A549 (cell line): ENCODE data around the gene SUPT4H1. TPM values are rescaled to one million over a fixed set of nuclear protein-coding genes. Genes with fewer than 3 reads are reported as not detected.

Source experiments
- ATAC-seq, 2 experiments: fragments of 200-7000 bp in 1 of 2; fragments of >200 bp in 1 of 2; cut with Nextera tagmentation in 1 of 2; cut with Tn5 transposase in 1 of 2; 3 replicates each; pipeline versions ENCODE4 v1.8.0 to v1.9.1; 2018 to 2020; ENCODE audit warnings: mild to moderate bottlenecking in 1 of 2, moderate library complexity in 1 of 2
- CTCF ChIA-PET: fragments of 300-600 bp; sonication (Branson Sonifier 250); formaldehyde crosslinking; extraction: SDS; loops from one replicate; lab custom pipeline; 2021; ENCODE audit warnings: antibody characterized with exemption, inconsistent platforms; lab: Yijun Ruan, JAX
- POLR2A ChIA-PET: fragments of 350-600 bp; formaldehyde crosslinking; extraction: SDS; loops from one replicate; lab custom pipeline; 2021; ENCODE audit warnings: antibody characterized with exemption, inconsistent platforms; lab: Yijun Ruan, JAX
- DNase-seq, 2 experiments: peaks; one replicate each; pipeline versions ENCODE4 v3.0.0 to v3.0.0-alpha.2; 2011 to 2016; ENCODE audit warnings: low read depth in 1 of 2, low spot score in 1 of 2
- FAIRE-seq: peaks from 2 replicates; lab custom pipeline; 2011; peaks lifted over from hg19 to GRCh38; lab: Jason Lieb, UNC
- H3K27ac ChIP-seq, 2 experiments: fragments of >200 bp; sonication (Bioruptor Twin); formaldehyde crosslinking; 3 replicates each; pipeline ENCODE4 v1.5.1; 2016 to 2017
- H3K4me1 ChIP-seq: fragments of >200 bp; sonication (Bioruptor Twin); formaldehyde crosslinking; 3 replicates; pipeline ENCODE4 v1.6.1; 2016
- H3K4me2 ChIP-seq: fragments of >200 bp; sonication (Bioruptor Twin); formaldehyde crosslinking; 3 replicates; pipeline ENCODE4 v1.6.1; 2016
- H3K4me3 ChIP-seq: fragments of >200 bp; sonication (Bioruptor Twin); formaldehyde crosslinking; 3 replicates; pipeline ENCODE4 v1.5.1; 2016
- H3K9me3 ChIP-seq: fragments of >200 bp; sonication (Bioruptor Twin); formaldehyde crosslinking; 3 replicates; pipeline ENCODE4 v1.6.1; 2016
- CBX8 ChIP-seq: fragments of 200-600 bp; sonication (generic); IDR thresholded peaks from 2 replicates; pipeline ENCODE4 v1.6.1; 2016
- CEBPB ChIP-seq, 2 experiments: fragments of >200 bp in 1 of 2; sonication (Bioruptor Twin) in 1 of 2; formaldehyde crosslinking in 1 of 2; IDR thresholded peaks; 2 replicates each; pipeline ENCODE4 v1.6.1; 2012 to 2016
- CHD4 ChIP-seq: fragments of 200-600 bp; sonication (generic); IDR thresholded peaks from 2 replicates; pipeline ENCODE4 v1.6.1; 2016; ENCODE audit warnings: antibody characterized with exemption, mild to moderate bottlenecking, borderline replicate concordance
- EHF ChIP-seq: fragments of 250-450 bp; sonication (Bioruptor Pico); IDR thresholded peaks from 2 replicates; pipeline ENCODE4 v1.5.0; 2020; ENCODE audit warnings: mild to moderate bottlenecking
- FOSB ChIP-seq: fragments of 250-450 bp; sonication (Bioruptor Pico); IDR thresholded peaks from 2 replicates; pipeline ENCODE4 v1.5.0; 2020; ENCODE audit warnings: mild to moderate bottlenecking, moderate library complexity
- FOSL2 ChIP-seq, 2 experiments: fragments of 450-650 bp in 1 of 2; fragments of >200 bp in 1 of 2; sonication (Bioruptor Twin) in 1 of 2; formaldehyde crosslinking; IDR thresholded peaks; 2 replicates each; pipeline versions ENCODE4 v1.5.0 to v1.6.1; 2016 to 2020; ENCODE audit warnings: mild to moderate bottlenecking in 1 of 2, moderate library complexity in 1 of 2
- FOXS1 ChIP-seq: fragments of 250-450 bp; sonication (Bioruptor Pico); IDR thresholded peaks from 2 replicates; pipeline ENCODE4 v1.5.0; 2020; ENCODE audit warnings: mild to moderate bottlenecking, moderate library complexity
- GATA3 ChIP-seq: IDR thresholded peaks from 2 replicates; pipeline ENCODE4 v1.6.1; 2012; ENCODE audit warnings: borderline replicate concordance
- JUN ChIP-seq, 2 experiments: fragments of >200 bp; sonication (Bioruptor Twin); formaldehyde crosslinking; IDR thresholded peaks; 2 replicates in 1 of 2; 3 replicates in 1 of 2; pipeline ENCODE4 v1.6.1; 2016 to 2017
- KDM1A ChIP-seq: fragments of 200-600 bp; sonication (generic); IDR thresholded peaks from 2 replicates; pipeline ENCODE4 v1.6.1; 2016; ENCODE audit warnings: low read depth, mild to moderate bottlenecking
- MAZ ChIP-seq: fragments of 150-350 bp; IDR thresholded peaks from 2 replicates; pipeline ENCODE4 v1.6.1; 2014; ENCODE audit warnings: antibody characterized with exemption, low read depth, low read length, borderline replicate concordance
- MYC ChIP-seq: IDR thresholded peaks from 2 replicates; pipeline ENCODE4 v1.6.1; 2012; ENCODE audit warnings: mild to moderate bottlenecking, inconsistent platforms, low read length, improper control_type of control experiment, borderline replicate concordance
- PHF8 ChIP-seq: fragments of 200-600 bp; sonication (generic); IDR thresholded peaks from 2 replicates; pipeline ENCODE4 v1.6.1; 2016; ENCODE audit warnings: low read depth, mild to moderate bottlenecking, antibody characterized with exemption, moderate library complexity, borderline replicate concordance
- RCOR1 ChIP-seq: fragments of 150-350 bp; IDR thresholded peaks from 2 replicates; pipeline ENCODE4 v1.6.1; 2014; ENCODE audit warnings: antibody characterized with exemption, low read length, low read depth
- RNF2 ChIP-seq: fragments of 200-600 bp; sonication (generic); IDR thresholded peaks from 2 replicates; pipeline ENCODE4 v1.6.1; 2016; ENCODE audit warnings: low read depth, mild to moderate bottlenecking, antibody characterized with exemption, moderate library complexity, borderline replicate concordance
- ZNF302 ChIP-seq: fragments of 250-450 bp; sonication (Bioruptor Pico); IDR thresholded peaks from 2 replicates; pipeline ENCODE4 v1.9.0; 2021; ENCODE audit warnings: inconsistent platforms, mild to moderate bottlenecking, moderate library complexity
- ZSCAN20 ChIP-seq: fragments of 250-450 bp; sonication (Bioruptor Pico); IDR thresholded peaks from 2 replicates; pipeline ENCODE4 v1.8.0; 2022; ENCODE audit warnings: mild to moderate bottlenecking, moderate library complexity
- WGBS: methylation state at CpG from one replicate; pipeline ENCODE4 v1.1.6; 2017; ENCODE audit errors: missing lambda C conversion rate; 5-methylcytosine and 5-hydroxymethylcytosine counted together
- polyA plus RNA-seq, 4 experiments: library from polyadenylated mRNA; depleted of rRNA in 3 of 4; stranded (reverse); fragments of >200 nt; fragmentation: RNase III in 1 of 4; extraction: RNeasy Plus Mini Kit Qiagen cat#74134 plus additional on column Dnase treatment in 1 of 4; gene quantifications; 2 replicates in 3 of 4; 3 replicates in 1 of 4; pipeline ENCODE4 v1.2.3, GENCODE V29; 2011 to 2017
- TF ChIP-seq, protein P1 (sequence below): fragments of >200 bp; sonication (Bioruptor Twin); formaldehyde crosslinking; IDR thresholded peaks from 2 replicates; pipeline ENCODE4 v1.6.1; 2016
- TF ChIP-seq, protein P2 (sequence below): IDR thresholded peaks from 2 replicates; pipeline ENCODE4 v1.6.1; 2012
- TF ChIP-seq, protein P3 (sequence below): fragments of 450-650 bp; IDR thresholded peaks from 2 replicates; pipeline ENCODE4 v1.6.1; 2014; ENCODE audit warnings: antibody characterized with exemption
- TF ChIP-seq, protein P4 (sequence below): fragments of >200 bp; sonication (Bioruptor Twin); formaldehyde crosslinking; IDR thresholded peaks from 3 replicates; pipeline ENCODE4 v1.5.1; 2016
- TF ChIP-seq, protein P5 (sequence below): fragments of >200 bp; sonication (Bioruptor Twin); formaldehyde crosslinking; IDR thresholded peaks from 3 replicates; pipeline ENCODE4 v1.6.1; 2016

Gene SUPT4H1
- polyA plus RNA-seq, 2 of the 4 experiments (the other 2 are of a cell fraction) = 123 to 241 TPM

DNA sequence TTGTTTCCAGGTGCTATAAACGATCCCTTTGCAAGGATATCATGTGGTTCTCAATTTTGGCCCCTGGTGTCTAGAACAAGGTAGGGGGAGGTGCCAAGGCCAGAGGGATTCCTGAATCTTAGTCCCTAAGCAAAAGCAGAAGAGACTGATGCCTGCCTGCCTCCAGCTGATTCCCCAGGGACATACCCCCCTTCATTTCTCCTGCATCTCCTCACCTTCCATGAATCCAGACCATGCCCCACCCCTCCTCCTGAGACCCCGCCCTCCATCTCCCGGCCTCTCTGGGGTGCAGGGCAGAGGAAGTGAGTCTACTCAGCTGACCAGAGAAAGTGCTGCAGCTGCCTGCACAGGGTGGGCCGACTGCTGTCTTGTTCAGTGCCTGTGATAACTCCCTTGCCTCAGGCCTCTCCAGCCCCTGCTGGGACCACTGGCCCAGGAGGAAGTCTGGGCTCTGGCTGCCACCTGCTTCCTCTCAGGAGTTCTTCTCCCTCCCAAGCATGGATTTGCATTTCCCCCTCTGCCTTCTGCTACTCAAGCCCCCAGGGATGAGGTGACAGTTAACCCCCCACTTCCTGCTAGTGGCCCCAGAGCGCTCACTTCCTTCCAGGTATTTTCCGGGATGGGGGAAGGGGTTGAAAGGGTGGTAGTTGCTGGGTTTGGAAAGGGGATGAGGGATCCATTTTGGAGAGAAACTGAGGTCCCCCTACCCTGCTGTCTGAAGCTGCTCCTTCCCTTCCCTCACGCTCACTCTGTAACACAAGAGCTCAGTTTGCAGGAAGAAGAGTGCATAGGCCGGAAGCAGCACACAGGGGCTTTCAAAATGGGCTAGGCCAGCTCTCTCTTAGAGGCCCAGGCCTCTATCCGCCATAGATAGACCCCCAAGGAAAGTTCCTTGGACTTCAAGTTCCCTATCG, 12.9 kb downstream of the SUPT4H1 start:
- FAIRE-seq (no peak), DNase-seq (no peak), ATAC-seq (no peak)
- Histone ChIP-seq H3K4me3 (no peak overlapping the region), H3K4me1 (0 out of 3 replicates have a peak, but pooled peaks cover 2% of the 10 kb centered on the region), H3K27ac (0 out of 6 replicates have a peak overlapping the region, but pooled peaks of 1 of the 2 experiments have one; percentile 11), H3K4me2 (no peak overlapping the region), H3K9me3 (no peaks in the 10 kb centered on the region)
- ChIA-PET CTCF (interaction anchor here (0.9 to 1.1 kb wide), 3 partner anchors 13 to 122 kb away, joined by 3 read pairs; no protein-coding TSS in a partner anchor), POLR2A (interaction anchor here (1.6 kb wide), 1 partner anchor 13 kb away, joined by 4 read pairs; the partner anchor contains the start of gene SUPT4H1)
- TF ChIP-seq FOSB (CRISPR knock-in tag) (no peak), KDM1A (no peak; the same call in 1 of the 2 replicates), RNF2 (no peak), CEBPB (IDR thresholded peaks at IDR 0.05) (no peak), JUN (IDR thresholded peaks at IDR 0.05) (no peak), CBX8 (no peak), ZNF302 (no peak), MAZ (no peak), EHF (CRISPR knock-in tag) (no peak), FOSL2 (IDR thresholded peaks at IDR 0.05) (no peak), FOSL2 (CRISPR knock-in tag; IDR thresholded peaks at IDR 0.05) (no peak), GATA3 (no peak), ZSCAN20 (CRISPR knock-in tag) (no peak), CHD4 (no peak)
- TF ChIP-seq, protein P1, sequence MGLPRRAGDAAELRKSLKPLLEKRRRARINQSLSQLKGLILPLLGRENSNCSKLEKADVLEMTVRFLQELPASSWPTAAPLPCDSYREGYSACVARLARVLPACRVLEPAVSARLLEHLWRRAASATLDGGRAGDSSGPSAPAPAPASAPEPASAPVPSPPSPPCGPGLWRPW = no peak
- TF ChIP-seq, protein P2, sequence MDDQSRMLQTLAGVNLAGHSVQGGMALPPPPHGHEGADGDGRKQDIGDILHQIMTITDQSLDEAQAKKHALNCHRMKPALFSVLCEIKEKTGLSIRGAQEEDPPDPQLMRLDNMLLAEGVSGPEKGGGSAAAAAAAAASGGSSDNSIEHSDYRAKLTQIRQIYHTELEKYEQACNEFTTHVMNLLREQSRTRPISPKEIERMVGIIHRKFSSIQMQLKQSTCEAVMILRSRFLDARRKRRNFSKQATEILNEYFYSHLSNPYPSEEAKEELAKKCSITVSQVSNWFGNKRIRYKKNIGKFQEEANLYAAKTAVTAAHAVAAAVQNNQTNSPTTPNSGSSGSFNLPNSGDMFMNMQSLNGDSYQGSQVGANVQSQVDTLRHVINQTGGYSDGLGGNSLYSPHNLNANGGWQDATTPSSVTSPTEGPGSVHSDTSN = no peak
- TF ChIP-seq, protein P3, sequence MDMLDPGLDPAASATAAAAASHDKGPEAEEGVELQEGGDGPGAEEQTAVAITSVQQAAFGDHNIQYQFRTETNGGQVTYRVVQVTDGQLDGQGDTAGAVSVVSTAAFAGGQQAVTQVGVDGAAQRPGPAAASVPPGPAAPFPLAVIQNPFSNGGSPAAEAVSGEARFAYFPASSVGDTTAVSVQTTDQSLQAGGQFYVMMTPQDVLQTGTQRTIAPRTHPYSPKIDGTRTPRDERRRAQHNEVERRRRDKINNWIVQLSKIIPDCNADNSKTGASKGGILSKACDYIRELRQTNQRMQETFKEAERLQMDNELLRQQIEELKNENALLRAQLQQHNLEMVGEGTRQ = no peak
- WGBS = 75% methylated on average over 9 of the region's 10 CpGs

DNA sequence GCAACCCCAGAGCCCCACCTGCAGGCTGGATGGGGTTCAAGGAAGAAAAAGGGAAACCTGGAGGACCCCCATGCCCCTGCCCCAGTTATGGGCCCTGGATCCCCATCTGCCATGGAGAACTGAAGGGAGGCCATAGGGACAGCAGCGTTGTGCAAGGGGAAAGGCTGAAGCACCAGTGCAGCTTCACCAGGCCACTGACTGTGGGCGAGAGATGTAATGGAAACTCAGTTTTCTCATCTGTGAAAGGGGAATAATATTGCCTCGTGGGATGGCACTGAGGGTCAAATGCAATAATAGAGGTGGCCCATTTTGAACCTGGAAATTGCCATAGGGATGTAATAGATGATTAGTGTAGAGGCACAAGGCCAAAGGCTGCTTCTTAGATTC, 13.6 kb downstream of the SUPT4H1 start:
- 78% methylated on average over 3 of the region's 3 CpGs for WGBS
- no peak overlapping the region for H3K27ac ChIP-seq
- no peak overlapping the region for H3K4me3 ChIP-seq
- POLR2A ChIA-PET = interaction anchor here (1.6 kb wide), 1 partner anchor 9 kb away, joined by 5 read pairs; no protein-coding TSS in a partner anchor
- no peak for DNase-seq
- 0 out of 3 replicates have a peak, but pooled peaks cover 2% of the 10 kb centered on the region for H3K4me1 ChIP-seq
- CTCF ChIA-PET = interaction anchor here (1.0 to 3.8 kb wide), 5 partner anchors 13 to 109 kb away, joined by 3 to 22 read pairs (median 8); partner anchors contain the start of genes RNF43 and SUPT4H1
- H3K4me2 ChIP-seq = no peak overlapping the region
- FAIRE-seq = no peak
- TF ChIP-seq FOXS1 (CRISPR knock-in tag) (no peak), MYC (no peak), PHF8 (no peak), CEBPB (IDR thresholded peaks at IDR 0.05) (no peak), RCOR1 (no peak), KDM1A (peak; percentile 17; the same call in 1 of the 2 replicates)
- TF ChIP-seq, protein P4, sequence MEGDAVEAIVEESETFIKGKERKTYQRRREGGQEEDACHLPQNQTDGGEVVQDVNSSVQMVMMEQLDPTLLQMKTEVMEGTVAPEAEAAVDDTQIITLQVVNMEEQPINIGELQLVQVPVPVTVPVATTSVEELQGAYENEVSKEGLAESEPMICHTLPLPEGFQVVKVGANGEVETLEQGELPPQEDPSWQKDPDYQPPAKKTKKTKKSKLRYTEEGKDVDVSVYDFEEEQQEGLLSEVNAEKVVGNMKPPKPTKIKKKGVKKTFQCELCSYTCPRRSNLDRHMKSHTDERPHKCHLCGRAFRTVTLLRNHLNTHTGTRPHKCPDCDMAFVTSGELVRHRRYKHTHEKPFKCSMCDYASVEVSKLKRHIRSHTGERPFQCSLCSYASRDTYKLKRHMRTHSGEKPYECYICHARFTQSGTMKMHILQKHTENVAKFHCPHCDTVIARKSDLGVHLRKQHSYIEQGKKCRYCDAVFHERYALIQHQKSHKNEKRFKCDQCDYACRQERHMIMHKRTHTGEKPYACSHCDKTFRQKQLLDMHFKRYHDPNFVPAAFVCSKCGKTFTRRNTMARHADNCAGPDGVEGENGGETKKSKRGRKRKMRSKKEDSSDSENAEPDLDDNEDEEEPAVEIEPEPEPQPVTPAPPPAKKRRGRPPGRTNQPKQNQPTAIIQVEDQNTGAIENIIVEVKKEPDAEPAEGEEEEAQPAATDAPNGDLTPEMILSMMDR = no peak
- TF ChIP-seq, protein P5, sequence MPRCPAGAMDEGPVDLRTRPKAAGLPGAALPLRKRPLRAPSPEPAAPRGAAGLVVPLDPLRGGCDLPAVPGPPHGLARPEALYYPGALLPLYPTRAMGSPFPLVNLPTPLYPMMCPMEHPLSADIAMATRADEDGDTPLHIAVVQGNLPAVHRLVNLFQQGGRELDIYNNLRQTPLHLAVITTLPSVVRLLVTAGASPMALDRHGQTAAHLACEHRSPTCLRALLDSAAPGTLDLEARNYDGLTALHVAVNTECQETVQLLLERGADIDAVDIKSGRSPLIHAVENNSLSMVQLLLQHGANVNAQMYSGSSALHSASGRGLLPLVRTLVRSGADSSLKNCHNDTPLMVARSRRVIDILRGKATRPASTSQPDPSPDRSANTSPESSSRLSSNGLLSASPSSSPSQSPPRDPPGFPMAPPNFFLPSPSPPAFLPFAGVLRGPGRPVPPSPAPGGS = no peak
- no peak for ATAC-seq
- H3K9me3 ChIP-seq = no peaks in the 10 kb centered on the region
